ENCODE measurements around the gene RANBP9. TPM values are rescaled to one million over a fixed set of nuclear protein-coding genes. Genes with fewer than 3 reads are reported as not detected.

RANBP9 gene
- polyA plus RNA-seq, 3 donors = 1.8 to 26.1 (median 2.0) TPM

DNA sequence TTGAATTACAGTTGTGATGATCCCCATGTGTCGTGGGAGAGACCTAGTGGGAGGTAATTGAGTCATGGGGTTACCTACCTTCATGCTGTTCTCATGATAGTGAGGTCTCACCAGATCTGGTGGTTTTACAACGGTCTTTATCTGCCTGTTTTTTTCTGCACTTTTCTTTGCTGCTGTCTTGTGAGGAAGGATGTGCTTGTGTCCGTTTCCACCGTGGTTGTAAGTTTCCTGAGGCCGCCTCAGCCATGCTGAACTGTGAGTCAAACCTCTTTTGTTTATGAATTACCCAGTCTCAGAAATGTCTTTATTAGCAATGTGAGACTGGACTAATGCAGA lies 6.5 kb upstream of the RANBP9 start:
- Mint-ChIP-seq H3K4me1 (peaks cover 15% of the 10 kb centered on the region), H3K4me3 (no peak overlapping the region), H3K9me3 (peaks cover 8 to 17% (median 14%) of the 10 kb centered on the region in 7 donors), H3K27me3 (ENCODE audit: low read depth in 3 of 3) (peaks cover 0 to 4% (median 1%) of the 10 kb centered on the region in 3 donors), H3K27ac (no peak overlapping the region), H3K36me3 (peaks cover 0 to 2% of the 10 kb centered on the region in 2 donors)
- H2AFZ ChIP-seq (ENCODE audit: insufficient read depth, low read depth, low read length, poor library complexity, severe bottlenecking) = no peak overlapping the region
- no peaks in the 10 kb centered on the region for H4K20me1 ChIP-seq (ENCODE audit: insufficient read depth, low read length)
- no peak for DNase-seq
- no peaks in the 10 kb centered on the region for H3K27me3 ChIP-seq (ENCODE audit: control insufficient read depth in 2 of 2, insufficient read depth in 2 of 2, low read length in 2 of 2)
- no peak overlapping the region for H3K9ac ChIP-seq (ENCODE audit: insufficient read depth, low read length, poor library complexity, severe bottlenecking)
- H3K4me1 ChIP-seq (ENCODE audit: control insufficient read depth in 1 of 2, insufficient read depth in 2 of 2, low read length in 2 of 2) = peaks cover 7 to 13% of the 10 kb centered on the region in 2 donors
- WGBS (ENCODE audit: insufficient coverage) = 20% methylated on average over 1 of the region's 5 CpGs
- H3K4me2 ChIP-seq (replicated peaks; ENCODE audit: extremely low read depth, low read length, poor library complexity, severe bottlenecking) = no peak overlapping the region
- intact Hi-C loops (cut with micrococcal nuclease) = loop anchor here (10.0 kb wide), 2 partner anchors 53 to 303 kb away; no protein-coding TSS in a partner anchor
- H3K79me2 ChIP-seq (ENCODE audit: insufficient read depth, low read length) = no peaks in the 10 kb centered on the region
- TF ChIP-seq, protein P1, sequence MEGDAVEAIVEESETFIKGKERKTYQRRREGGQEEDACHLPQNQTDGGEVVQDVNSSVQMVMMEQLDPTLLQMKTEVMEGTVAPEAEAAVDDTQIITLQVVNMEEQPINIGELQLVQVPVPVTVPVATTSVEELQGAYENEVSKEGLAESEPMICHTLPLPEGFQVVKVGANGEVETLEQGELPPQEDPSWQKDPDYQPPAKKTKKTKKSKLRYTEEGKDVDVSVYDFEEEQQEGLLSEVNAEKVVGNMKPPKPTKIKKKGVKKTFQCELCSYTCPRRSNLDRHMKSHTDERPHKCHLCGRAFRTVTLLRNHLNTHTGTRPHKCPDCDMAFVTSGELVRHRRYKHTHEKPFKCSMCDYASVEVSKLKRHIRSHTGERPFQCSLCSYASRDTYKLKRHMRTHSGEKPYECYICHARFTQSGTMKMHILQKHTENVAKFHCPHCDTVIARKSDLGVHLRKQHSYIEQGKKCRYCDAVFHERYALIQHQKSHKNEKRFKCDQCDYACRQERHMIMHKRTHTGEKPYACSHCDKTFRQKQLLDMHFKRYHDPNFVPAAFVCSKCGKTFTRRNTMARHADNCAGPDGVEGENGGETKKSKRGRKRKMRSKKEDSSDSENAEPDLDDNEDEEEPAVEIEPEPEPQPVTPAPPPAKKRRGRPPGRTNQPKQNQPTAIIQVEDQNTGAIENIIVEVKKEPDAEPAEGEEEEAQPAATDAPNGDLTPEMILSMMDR (IDR thresholded peaks at IDR 0.05) = no peak
- H3K36me3 ChIP-seq (replicated peaks in 1 of 2; ENCODE audit: control insufficient read depth in 1 of 2, insufficient read depth in 2 of 2, low read length in 2 of 2) = no peaks in the 10 kb centered on the region
- H3K27ac ChIP-seq (ENCODE audit: low read depth in 1 of 2, low read length in 2 of 2) = no peak overlapping the region
- H3K4me3 ChIP-seq (replicated peaks in 1 of 3; ENCODE audit: low read depth in 2 of 3, low read length in 3 of 3) = no peak overlapping the region
- H3K9me3 ChIP-seq (replicated peaks in 1 of 2; ENCODE audit: control insufficient read depth in 1 of 2, insufficient read depth in 1 of 2, low read length in 2 of 2) = peaks cover 9 to 11% of the 10 kb centered on the region in 2 donors

DNA sequence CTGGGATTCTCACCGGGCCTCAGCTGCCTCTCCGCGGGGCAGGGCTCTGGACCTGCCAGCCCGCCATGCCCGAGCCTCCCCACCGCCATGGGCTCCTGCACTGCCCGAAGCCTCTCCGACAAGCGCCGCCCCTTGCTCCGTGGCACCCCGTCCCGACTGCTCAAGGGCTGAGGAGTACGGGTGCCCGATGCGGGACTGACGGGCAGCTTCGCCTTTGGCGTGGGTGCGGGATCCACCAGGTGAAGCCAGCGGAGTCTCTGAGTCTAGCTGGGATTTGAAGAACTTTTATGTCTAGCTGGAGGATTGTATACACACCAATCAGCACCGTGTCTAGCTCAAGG lies 5.3 kb upstream of the RANBP9 start:
- Histone ChIP-seq H3K4me1 (ENCODE audit: control insufficient read depth in 1 of 2, insufficient read depth in 2 of 2, low read length in 2 of 2) (peaks cover 14 to 23% of the 10 kb centered on the region in 2 donors), H3K4me2 (replicated peaks; ENCODE audit: extremely low read depth, low read length, poor library complexity, severe bottlenecking) (no peak overlapping the region), H3K27ac (ENCODE audit: low read depth in 1 of 2, low read length in 2 of 2) (no peak overlapping the region), H3K9ac (ENCODE audit: insufficient read depth, low read length, poor library complexity, severe bottlenecking) (no peak overlapping the region), H3K9me3 (replicated peaks in 1 of 2; ENCODE audit: control insufficient read depth in 1 of 2, insufficient read depth in 1 of 2, low read length in 2 of 2) (peaks cover 9 to 11% of the 10 kb centered on the region in 2 donors), H3K79me2 (ENCODE audit: insufficient read depth, low read length) (no peaks in the 10 kb centered on the region), H4K20me1 (ENCODE audit: insufficient read depth, low read length) (no peaks in the 10 kb centered on the region), H3K4me3 (replicated peaks in 1 of 3; ENCODE audit: low read depth in 2 of 3, low read length in 3 of 3) (no peak overlapping the region), H3K36me3 (replicated peaks in 1 of 2; ENCODE audit: control insufficient read depth in 1 of 2, insufficient read depth in 2 of 2, low read length in 2 of 2) (no peaks in the 10 kb centered on the region), H2AFZ (ENCODE audit: insufficient read depth, low read depth, low read length, poor library complexity, severe bottlenecking) (no peak overlapping the region), H3K27me3 (ENCODE audit: control insufficient read depth in 2 of 2, insufficient read depth in 2 of 2, low read length in 2 of 2) (no peaks in the 10 kb centered on the region)
- intact Hi-C loops (cut with micrococcal nuclease) = loop anchor here (10.0 kb wide), 2 partner anchors 52 to 302 kb away; no protein-coding TSS in a partner anchor
- peaks cover 0 to 2% of the 10 kb centered on the region in 2 donors for H3K36me3 Mint-ChIP-seq
- H3K27me3 Mint-ChIP-seq (ENCODE audit: low read depth in 3 of 3) = peaks cover 0 to 4% (median 1%) of the 10 kb centered on the region in 3 donors
- 96% methylated on average over 21 of the region's 22 CpGs for WGBS (ENCODE audit: insufficient coverage)
- TF ChIP-seq, protein P1 (IDR thresholded peaks at IDR 0.05) = no peak
- H3K27ac Mint-ChIP-seq = no peak overlapping the region
- DNase-seq = no peak
- peaks cover 22% of the 10 kb centered on the region for H3K4me1 Mint-ChIP-seq
- H3K9me3 Mint-ChIP-seq = peaks cover 8 to 17% (median 14%) of the 10 kb centered on the region in 7 donors
- no peak overlapping the region for H3K4me3 Mint-ChIP-seq

All from CD14-positive monocyte (primary cell).